GM12873 (cell line): ENCODE data around the gene MTFR1L.
A peak's percentile ranks its signal among the peaks of the same experiment; 100 is the strongest.

Experiments used
- TF ChIP-seq, protein P1 (sequence below): IDR thresholded peaks from 2 replicates; pipeline ENCODE4 v1.5.1; 2012; ENCODE audit warnings: low read depth, mild to moderate bottlenecking, moderate library complexity, low read length, control low read depth; ENCODE audit not compliant: insufficient read depth; ENCODE audit errors: missing control alignments

The MTFR1L gene

DNA sequence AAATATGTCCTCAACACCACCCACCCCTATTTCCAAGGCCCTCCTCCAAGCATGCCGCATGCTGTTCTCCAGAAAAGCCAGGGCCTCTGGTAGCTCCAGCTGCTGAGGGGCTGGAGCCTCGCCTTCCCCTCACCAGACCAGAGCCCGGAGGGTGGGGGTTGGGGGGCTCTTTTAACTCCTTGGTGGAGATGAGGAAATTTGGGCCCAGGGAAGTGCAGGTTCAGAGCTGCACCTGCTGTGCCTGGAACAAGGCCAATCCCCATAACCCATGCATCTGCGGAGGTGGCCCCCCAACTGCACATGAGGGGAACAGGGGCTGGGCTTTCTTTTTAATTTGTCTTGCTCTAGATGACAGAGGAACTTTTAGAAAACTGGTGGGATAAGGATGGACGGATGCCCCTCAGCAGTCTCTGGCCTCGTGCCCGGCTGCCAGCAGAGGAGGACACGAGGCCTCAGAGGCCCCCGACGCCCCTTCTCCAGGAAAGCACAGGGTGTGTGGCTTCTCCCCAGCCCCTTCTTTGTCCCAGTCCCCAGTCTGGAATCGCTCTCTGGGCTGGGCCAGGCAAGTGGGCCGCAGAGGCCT lies 20.3 kb upstream of the MTFR1L start:
- TF ChIP-seq, protein P1, sequence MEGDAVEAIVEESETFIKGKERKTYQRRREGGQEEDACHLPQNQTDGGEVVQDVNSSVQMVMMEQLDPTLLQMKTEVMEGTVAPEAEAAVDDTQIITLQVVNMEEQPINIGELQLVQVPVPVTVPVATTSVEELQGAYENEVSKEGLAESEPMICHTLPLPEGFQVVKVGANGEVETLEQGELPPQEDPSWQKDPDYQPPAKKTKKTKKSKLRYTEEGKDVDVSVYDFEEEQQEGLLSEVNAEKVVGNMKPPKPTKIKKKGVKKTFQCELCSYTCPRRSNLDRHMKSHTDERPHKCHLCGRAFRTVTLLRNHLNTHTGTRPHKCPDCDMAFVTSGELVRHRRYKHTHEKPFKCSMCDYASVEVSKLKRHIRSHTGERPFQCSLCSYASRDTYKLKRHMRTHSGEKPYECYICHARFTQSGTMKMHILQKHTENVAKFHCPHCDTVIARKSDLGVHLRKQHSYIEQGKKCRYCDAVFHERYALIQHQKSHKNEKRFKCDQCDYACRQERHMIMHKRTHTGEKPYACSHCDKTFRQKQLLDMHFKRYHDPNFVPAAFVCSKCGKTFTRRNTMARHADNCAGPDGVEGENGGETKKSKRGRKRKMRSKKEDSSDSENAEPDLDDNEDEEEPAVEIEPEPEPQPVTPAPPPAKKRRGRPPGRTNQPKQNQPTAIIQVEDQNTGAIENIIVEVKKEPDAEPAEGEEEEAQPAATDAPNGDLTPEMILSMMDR, result no peak

GRCh38 chr1:25799935-25800702 lies 19.6 kb upstream of the MTFR1L start, which contains the start of gene SELENON:
Gene SELENON (plus strand): TSS chr1:25800193. CDS start chr1:25800231, 38 bp downstream.
- TF ChIP-seq, protein P1, result no peak

DNA sequence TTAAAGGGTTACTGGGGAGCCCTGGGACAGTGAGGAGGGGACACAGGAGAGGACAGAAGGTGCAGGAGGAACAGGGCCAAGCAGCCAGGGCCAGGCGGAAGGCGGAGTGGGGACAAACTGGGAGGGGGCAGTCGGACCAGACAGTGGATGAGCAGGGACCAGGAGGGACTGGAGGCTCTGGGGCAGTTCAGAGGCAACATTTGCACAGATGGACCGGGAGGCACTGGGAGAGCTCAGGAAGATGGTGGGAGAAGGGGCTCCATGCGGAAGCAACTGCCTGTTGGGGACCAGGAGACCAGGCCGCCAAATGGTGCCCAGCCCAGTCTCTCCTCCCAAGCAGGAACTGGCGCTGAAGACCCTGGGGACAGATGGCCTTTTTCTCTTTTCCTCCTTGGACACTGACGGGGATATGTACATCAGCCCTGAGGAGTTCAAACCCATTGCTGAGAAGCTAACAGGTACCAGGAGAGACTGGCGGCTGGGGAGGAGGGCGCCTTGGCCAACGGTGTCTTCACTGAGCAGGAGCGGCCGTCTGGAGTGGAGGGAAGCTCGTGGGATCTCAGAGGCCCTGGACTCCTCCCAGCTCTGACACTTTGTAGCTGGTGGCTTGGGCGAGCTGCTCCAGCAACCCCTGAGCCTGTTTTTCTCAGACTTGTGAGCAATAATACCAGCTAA lies 18.9 kb upstream of the MTFR1L start:
- TF ChIP-seq, protein P1, result no peak

GRCh38 chr1:25802915-25803314 lies 16.8 kb upstream of the MTFR1L start:
- TF ChIP-seq, protein P1, result peak; percentile 42

DNA sequence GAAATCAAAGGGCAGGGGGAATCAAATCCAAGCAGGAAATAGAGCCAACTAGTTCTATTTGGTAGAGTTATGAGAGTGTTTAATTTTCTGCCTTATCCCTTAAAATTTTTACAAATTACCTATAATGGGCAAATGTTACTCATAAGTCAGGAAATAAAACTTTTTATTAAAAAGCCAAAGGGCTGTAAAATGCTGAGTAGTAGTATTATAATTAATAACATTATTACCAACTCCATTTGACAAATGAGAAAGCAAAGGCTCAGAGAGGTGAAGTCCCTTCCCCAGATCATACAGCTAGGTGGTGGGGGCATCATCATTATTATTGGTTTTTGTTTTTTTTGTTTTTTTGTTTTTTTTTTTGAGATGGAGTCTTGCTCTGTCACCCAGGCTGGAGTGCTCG lies 16.4 kb upstream of the MTFR1L start:
- TF ChIP-seq, protein P1, result no peak

GRCh38 chr1:25804244-25804963 lies 15.3 kb upstream of the MTFR1L start:
- TF ChIP-seq, protein P1, result no peak
